Naive thymus-derived CD4-positive, alpha-beta T cell (primary cell): ENCODE data around the gene CRISP2. TPM values are rescaled to one million over a fixed set of nuclear protein-coding genes. Genes with fewer than 3 reads are reported as not detected.

Experiments
- ATAC-seq: fragments of 150-1000 bp; cut with Tn5 transposase; 2 replicates; pipeline ENCODE4 v1.10.0; 2021; ENCODE audit warnings: mild to moderate bottlenecking, moderate library complexity
- CTCF ChIA-PET: fragments of 350-600 bp; sonication (Branson Sonifier 250); formaldehyde crosslinking; loops from one replicate; lab custom pipeline; 2021; ENCODE audit warnings: antibody characterized with exemption; lab: Charles Lee
- POLR2A ChIA-PET: fragments of 350-600 bp; sonication (Branson Sonifier 250); formaldehyde crosslinking; loops from one replicate; lab custom pipeline; 2021; ENCODE audit warnings: antibody characterized with exemption, inconsistent platforms; lab: Charles Lee
- DNase-seq, 9 donors: peaks; one replicate each; pipeline versions ENCODE4 v3.0.0 to v3.0.0-alpha.2; 2020 to 2022; ENCODE audit warnings: mixed read lengths in 1 of 9
- H3K27ac ChIP-seq: one replicate; pipeline ENCODE4 v1.7.0; 2013; ENCODE audit warnings: mild to moderate bottlenecking, low read depth, low read length, moderate library complexity
- H3K27me3 ChIP-seq, 2 donors: one replicate each; pipeline ENCODE4 v1.7.0; 2013; ENCODE audit warnings: low read length in 2 of 2, mild to moderate bottlenecking in 2 of 2, moderate library complexity in 2 of 2; ENCODE audit not compliant: control insufficient read depth in 2 of 2, insufficient read depth in 2 of 2
- H3K36me3 ChIP-seq, 3 experiments: 1 replicate in 2 of 3; 2 replicates in 1 of 3; pipeline ENCODE4 v1.7.0; 2013; ENCODE audit warnings: low read length in 3 of 3, mild to moderate bottlenecking in 3 of 3, moderate library complexity in 1 of 3; ENCODE audit not compliant: insufficient read depth in 3 of 3, control insufficient read depth in 2 of 3
- H3K4me1 ChIP-seq, 2 donors: one replicate each; pipeline ENCODE4 v1.7.0; 2013; ENCODE audit warnings: low read length in 2 of 2, mild to moderate bottlenecking in 2 of 2, moderate library complexity in 1 of 2; ENCODE audit not compliant: control insufficient read depth in 2 of 2, insufficient read depth in 2 of 2
- H3K4me3 ChIP-seq: 2 replicates; pipeline ENCODE4 v1.7.0; 2013; ENCODE audit warnings: mild to moderate bottlenecking, low read length
- H3K9me3 ChIP-seq, 3 experiments: 1 replicate in 2 of 3; 2 replicates in 1 of 3; pipeline ENCODE4 v1.7.0; 2013; ENCODE audit warnings: low read length in 3 of 3; ENCODE audit not compliant: control insufficient read depth in 2 of 3
- H3K27ac Mint-ChIP-seq, 9 donors: one replicate each; pipeline ENCODE4 v1.8.0; 2020 to 2022; ENCODE audit warnings: mixed read lengths in 9 of 9, mild to moderate bottlenecking in 8 of 9, moderate library complexity in 5 of 9, inconsistent platforms in 2 of 9
- H3K27me3 Mint-ChIP-seq, 5 donors: one replicate each; pipeline ENCODE4 v1.8.0; 2021 to 2022; ENCODE audit warnings: mixed read lengths in 5 of 5, mild to moderate bottlenecking in 1 of 5
- H3K36me3 Mint-ChIP-seq, 5 donors: one replicate each; pipeline ENCODE4 v1.8.0; 2020 to 2022; ENCODE audit warnings: mixed read lengths in 5 of 5, mild to moderate bottlenecking in 3 of 5, inconsistent platforms in 1 of 5
- H3K4me1 Mint-ChIP-seq, 7 donors: one replicate each; pipeline ENCODE4 v1.8.0; 2020 to 2022; ENCODE audit warnings: mixed read lengths in 7 of 7, mild to moderate bottlenecking in 3 of 7, inconsistent platforms in 1 of 7
- H3K4me3 Mint-ChIP-seq, 10 donors: one replicate each; pipeline ENCODE4 v1.8.0; 2020 to 2022; ENCODE audit warnings: mild to moderate bottlenecking in 10 of 10, mixed read lengths in 10 of 10, moderate library complexity in 6 of 10, inconsistent platforms in 2 of 10
- H3K9me3 Mint-ChIP-seq, 11 donors: one replicate each; pipeline ENCODE4 v1.8.0; 2020 to 2022; ENCODE audit warnings: mixed read lengths in 11 of 11, mild to moderate bottlenecking in 4 of 11, inconsistent platforms in 1 of 11, moderate library complexity in 1 of 11
- intact Hi-C, 2 donors: fragments of 100-400 bp; cut with micrococcal nuclease; formaldehyde crosslinking; loops; one replicate each; pipeline ENCODE4 v1.15.1; 2023
- polyA plus RNA-seq, 2 donors: library from polyadenylated mRNA; unstranded; fragments of 300-500 nt; fragmentation: Illumina TruSeq; gene quantifications; one replicate each; pipeline ENCODE4 v1.2.3, GENCODE V29; 2021
- total RNA-seq, 6 experiments: library from RNA in 5 of 6; stranded (reverse) in 5 of 6; gene quantifications; 1 replicate in 5 of 6; 2 replicates in 1 of 6; pipeline ENCODE4 v1.2.3 and lab custom pipeline; 2021 to 2026

Gene CRISP2
- total and polyA plus RNA-seq, 7 experiments from 2014 or later, result not detected

GRCh38 chr6:49647476-49647875, 65.9 kb downstream of the CRISP2 start:
- Mint-ChIP-seq H3K27ac (no peak overlapping the region), H3K4me3 (no peak overlapping the region), H3K36me3 (no peaks in the 10 kb centered on the region), H3K27me3 (no peaks in the 10 kb centered on the region), H3K9me3 (peaks cover 0 to 10% (median 0%) of the 10 kb centered on the region in 11 donors), H3K4me1 (no peaks in the 10 kb centered on the region)
- Histone ChIP-seq H3K9me3 (no peaks in the 10 kb centered on the region), H3K36me3 (no peaks in the 10 kb centered on the region), H3K4me1 (no peaks in the 10 kb centered on the region), H3K27ac (no peak overlapping the region), H3K4me3 (no peak overlapping the region), H3K27me3 (no peaks in the 10 kb centered on the region)
- no peak for DNase-seq
- ATAC-seq, result no peak
- CTCF ChIA-PET, result no interaction called here
- intact Hi-C loops, result no loop called here
- POLR2A ChIA-PET, result no interaction called here

- no peaks in the 10 kb centered on the region for H3K27me3 ChIP-seq
- no peaks in the 10 kb centered on the region for H3K36me3 Mint-ChIP-seq
- no peak overlapping the region for H3K4me3 ChIP-seq
- no peak overlapping the region for H3K27ac ChIP-seq
- H3K4me1 ChIP-seq, result no peaks in the 10 kb centered on the region
- POLR2A ChIA-PET, result no interaction called here
- no peak overlapping the region for H3K27ac Mint-ChIP-seq
- H3K36me3 ChIP-seq, result no peaks in the 10 kb centered on the region
- CTCF ChIA-PET, result no interaction called here
- ATAC-seq (no peak), DNase-seq (no peak)
- H3K9me3 Mint-ChIP-seq, result peaks cover 0 to 10% (median 0%) of the 10 kb centered on the region in 11 donors
- H3K27me3 Mint-ChIP-seq, result no peaks in the 10 kb centered on the region
- intact Hi-C loops, result no loop called here
- H3K4me3 Mint-ChIP-seq, result no peak overlapping the region
- no peaks in the 10 kb centered on the region for H3K9me3 ChIP-seq
- H3K4me1 Mint-ChIP-seq, result no peaks in the 10 kb centered on the region
These were observed 66.4 kb downstream of the CRISP2 start for GRCh38 chr6:49646942-49647341.

GRCh38 chr6:49646130-49646824, 67.1 kb downstream of the CRISP2 start:
- Mint-ChIP-seq H3K4me3 (no peak overlapping the region), H3K4me1 (no peaks in the 10 kb centered on the region), H3K36me3 (no peaks in the 10 kb centered on the region), H3K27me3 (no peaks in the 10 kb centered on the region), H3K27ac (no peak overlapping the region), H3K9me3 (peaks cover 0 to 10% (median 0%) of the 10 kb centered on the region in 11 donors)
- ChIA-PET POLR2A (no interaction called here), CTCF (no interaction called here)
- H3K27ac ChIP-seq, result no peak overlapping the region
- ATAC-seq (no peak), DNase-seq (no peak)
- H3K4me3 ChIP-seq, result no peak overlapping the region
- intact Hi-C loops, result no loop called here
- no peaks in the 10 kb centered on the region for H3K27me3 ChIP-seq
- H3K9me3 ChIP-seq, result no peaks in the 10 kb centered on the region
- H3K36me3 ChIP-seq, result no peaks in the 10 kb centered on the region
- no peaks in the 10 kb centered on the region for H3K4me1 ChIP-seq

GRCh38 chr6:49645139-49645538, 68.2 kb downstream of the CRISP2 start:
- Mint-ChIP-seq H3K9me3 (peaks cover 0 to 10% (median 0%) of the 10 kb centered on the region in 11 donors), H3K4me3 (no peak overlapping the region), H3K27me3 (no peaks in the 10 kb centered on the region), H3K4me1 (no peaks in the 10 kb centered on the region), H3K27ac (no peak overlapping the region), H3K36me3 (no peaks in the 10 kb centered on the region)
- Histone ChIP-seq H3K27me3 (no peaks in the 10 kb centered on the region), H3K27ac (no peak overlapping the region), H3K9me3 (no peaks in the 10 kb centered on the region), H3K4me1 (no peaks in the 10 kb centered on the region), H3K36me3 (no peaks in the 10 kb centered on the region), H3K4me3 (no peak overlapping the region)
- DNase-seq, result no peak
- no peak for ATAC-seq
- ChIA-PET POLR2A (no interaction called here), CTCF (no interaction called here)
- intact Hi-C loops, result no loop called here

Other genes with a start within 250 kb of the CRISP2 start
- gene GLYATL3, start 213.6 kb downstream of the CRISP2 start, total RNA-seq, result not detected
- gene GLYATL3, start 213.6 kb downstream of the CRISP2 start, polyA plus RNA-seq, result not detected
- under 1 TPM in 1 of 5 experiments, not detected in 4; 0.29 TPM for gene C6orf141, start 162.9 kb downstream of the CRISP2 start, total RNA-seq
- gene C6orf141, start 162.9 kb downstream of the CRISP2 start, polyA plus RNA-seq, result not detected
- gene RHAG, start 76.7 kb downstream of the CRISP2 start, total RNA-seq, result not detected
- not detected for gene RHAG, start 76.7 kb downstream of the CRISP2 start, polyA plus RNA-seq
- not detected for gene CRISP3, start 30.8 kb upstream of the CRISP2 start, total RNA-seq
- not detected for gene CRISP3, start 30.8 kb upstream of the CRISP2 start, polyA plus RNA-seq
- not detected for gene PGK2, start 73.7 kb upstream of the CRISP2 start, total RNA-seq
- not detected for gene PGK2, start 73.7 kb upstream of the CRISP2 start, polyA plus RNA-seq
- not detected for gene CRISP1, start 153.0 kb upstream of the CRISP2 start, total RNA-seq
- gene CRISP1, start 153.0 kb upstream of the CRISP2 start, polyA plus RNA-seq, result not detected